GM12878 (cell line): ENCODE data around the gene FGGY.

Experiments
- BCLAF1 ChIP-seq: fragments of 450-650 bp; IDR thresholded peaks from 2 replicates; pipeline ENCODE4 v1.6.1; 2017; ENCODE audit warnings: antibody characterized with exemption, mild to moderate bottlenecking, moderate library complexity
- TF ChIP-seq, protein P1 (sequence below), 3 experiments: IDR thresholded peaks in 2 of 3; conservative IDR thresholded peaks in 1 of 3; 2 replicates each; pipeline ENCODE4 v1.5.1; 2011; ENCODE audit warnings: low read depth in 3 of 3, low read length in 3 of 3, mild to moderate bottlenecking in 3 of 3, control low read depth in 2 of 3, moderate library complexity in 2 of 3, inconsistent platforms in 1 of 3, mixed read lengths in 1 of 3; ENCODE audit not compliant: control insufficient read depth in 2 of 3, insufficient read depth in 1 of 3; ENCODE audit errors: extremely low read depth in 1 of 3

DNA sequence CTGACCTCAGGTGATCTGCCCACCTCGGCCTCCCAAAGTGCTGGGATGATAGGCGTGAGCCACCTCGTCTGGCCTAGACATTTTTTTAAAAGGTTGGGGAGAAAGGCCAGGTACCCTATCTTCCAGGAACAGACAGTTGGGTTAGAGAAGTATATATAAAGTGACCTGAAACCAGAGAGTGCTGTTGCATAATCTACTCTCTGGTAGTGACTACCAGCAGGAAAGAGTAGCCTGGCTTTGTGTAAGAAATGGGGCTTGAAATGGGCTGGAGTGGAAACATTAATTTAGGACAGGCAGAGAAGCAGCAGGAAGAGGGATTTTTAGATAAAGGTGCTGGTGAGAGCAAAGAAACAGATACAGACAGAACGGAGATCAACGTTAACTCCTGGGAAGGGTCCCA is 392.1 kb downstream of the FGGY start:
- no peak for TF ChIP-seq BCLAF1
- TF ChIP-seq, protein P1, sequence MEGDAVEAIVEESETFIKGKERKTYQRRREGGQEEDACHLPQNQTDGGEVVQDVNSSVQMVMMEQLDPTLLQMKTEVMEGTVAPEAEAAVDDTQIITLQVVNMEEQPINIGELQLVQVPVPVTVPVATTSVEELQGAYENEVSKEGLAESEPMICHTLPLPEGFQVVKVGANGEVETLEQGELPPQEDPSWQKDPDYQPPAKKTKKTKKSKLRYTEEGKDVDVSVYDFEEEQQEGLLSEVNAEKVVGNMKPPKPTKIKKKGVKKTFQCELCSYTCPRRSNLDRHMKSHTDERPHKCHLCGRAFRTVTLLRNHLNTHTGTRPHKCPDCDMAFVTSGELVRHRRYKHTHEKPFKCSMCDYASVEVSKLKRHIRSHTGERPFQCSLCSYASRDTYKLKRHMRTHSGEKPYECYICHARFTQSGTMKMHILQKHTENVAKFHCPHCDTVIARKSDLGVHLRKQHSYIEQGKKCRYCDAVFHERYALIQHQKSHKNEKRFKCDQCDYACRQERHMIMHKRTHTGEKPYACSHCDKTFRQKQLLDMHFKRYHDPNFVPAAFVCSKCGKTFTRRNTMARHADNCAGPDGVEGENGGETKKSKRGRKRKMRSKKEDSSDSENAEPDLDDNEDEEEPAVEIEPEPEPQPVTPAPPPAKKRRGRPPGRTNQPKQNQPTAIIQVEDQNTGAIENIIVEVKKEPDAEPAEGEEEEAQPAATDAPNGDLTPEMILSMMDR (IDR thresholded peaks at IDR 0.05 in 2 of 3, conservative IDR thresholded peaks at IDR 0.05 in 1 of 3; ENCODE audit: control insufficient read depth in 2 of 3, extremely low read depth in 1 of 3, insufficient read depth in 1 of 3, low read depth in 3 of 3, low read length in 3 of 3): no peak
